DND-41 (cell line): ENCODE results near the gene NPHP4.

ENCODE experiments used
- ATAC-seq: fragments of 200-7000 bp; cut with Tn5 transposase; 3 replicates; pipeline ENCODE4 v1.9.1; 2021; ENCODE audit warnings: low read depth; ENCODE audit not compliant: insufficient read depth
- DNase-seq: peaks from one replicate; pipeline ENCODE4 v3.0.0-alpha.2; 2020
- H2AFZ ChIP-seq: 2 replicates; pipeline ENCODE4 v1.6.0; 2012; ENCODE audit warnings: low read depth, low read length
- H3K27ac ChIP-seq: 2 replicates; pipeline ENCODE4 v1.5.1; 2012; ENCODE audit warnings: low read length, inconsistent platforms
- H3K27me3 ChIP-seq: fragments of 200-600 bp; sonication (generic); 2 replicates; pipeline ENCODE4 v1.6.0; 2012; ENCODE audit warnings: low read length, mild to moderate bottlenecking, inconsistent platforms; ENCODE audit not compliant: insufficient read depth, poor library complexity
- H3K36me3 ChIP-seq: 2 replicates; pipeline ENCODE4 v1.5.1; 2012; ENCODE audit warnings: low read length, inconsistent platforms; ENCODE audit not compliant: insufficient read depth
- H3K4me1 ChIP-seq: 2 replicates; pipeline ENCODE4 v1.5.1; 2012; ENCODE audit warnings: mild to moderate bottlenecking, low read length; ENCODE audit not compliant: insufficient read depth
- H3K4me2 ChIP-seq: 2 replicates; pipeline ENCODE4 v1.6.0; 2012; ENCODE audit warnings: mild to moderate bottlenecking, moderate library complexity, low read length, inconsistent platforms; ENCODE audit not compliant: insufficient read depth
- H3K4me3 ChIP-seq, 2 experiments: fragments of 200-600 bp in 1 of 2; shearing (Covaris generic) in 1 of 2; 2 replicates each; pipeline ENCODE4 v1.5.1; 2012 to 2016; ENCODE audit warnings: inconsistent platforms in 2 of 2, low read length in 2 of 2, mild to moderate bottlenecking in 2 of 2, low read depth in 1 of 2, moderate library complexity in 1 of 2
- H3K79me2 ChIP-seq: 2 replicates; pipeline ENCODE4 v1.6.0; 2012; ENCODE audit warnings: low read length, inconsistent platforms; ENCODE audit not compliant: insufficient read depth
- H3K9ac ChIP-seq: 2 replicates; pipeline ENCODE4 v1.6.0; 2012; ENCODE audit warnings: low read depth, mild to moderate bottlenecking, inconsistent platforms, low read length, moderate library complexity
- H3K9me3 ChIP-seq: 2 replicates; pipeline ENCODE4 v1.5.1; 2012; ENCODE audit warnings: low read length, moderate library complexity, mild to moderate bottlenecking, inconsistent platforms; ENCODE audit not compliant: insufficient read depth, severe bottlenecking
- H4K20me1 ChIP-seq: 2 replicates; pipeline ENCODE4 v1.6.0; 2012; ENCODE audit warnings: low read length; ENCODE audit not compliant: insufficient read depth
- EZH2 ChIP-seq: IDR thresholded peaks from 3 replicates; pipeline ENCODE4 v1.6.1; 2012; ENCODE audit warnings: borderline replicate concordance, low read depth, mild to moderate bottlenecking, moderate library complexity, low read length, inconsistent platforms; ENCODE audit not compliant: severe bottlenecking
- TF ChIP-seq, protein P1 (sequence below): IDR thresholded peaks from 2 replicates; pipeline ENCODE4 v1.5.1; 2012; ENCODE audit warnings: borderline replicate concordance, low read length, moderate library complexity, mild to moderate bottlenecking; ENCODE audit not compliant: poor library complexity, severe bottlenecking; ENCODE audit errors: extremely low read depth

Gene NPHP4

DNA sequence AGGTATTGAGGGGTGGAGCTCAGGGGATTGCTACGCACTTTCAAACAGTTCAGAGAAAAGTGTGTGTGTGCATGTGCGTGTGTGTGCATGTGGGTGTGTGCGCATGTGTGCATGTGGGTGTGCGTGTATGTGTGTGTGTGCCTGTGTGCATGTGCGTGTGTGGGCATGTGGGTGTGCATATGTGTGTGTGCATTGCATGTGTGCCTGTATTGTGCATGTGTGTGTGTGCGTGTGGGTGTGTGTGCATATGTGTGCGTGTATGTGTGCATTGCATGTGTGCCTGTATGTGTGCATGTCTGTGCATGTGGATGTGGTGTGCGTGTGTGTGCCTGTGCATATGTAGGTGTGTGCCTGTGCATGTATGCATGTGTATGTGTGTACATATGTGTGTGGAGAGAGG, 40.9 kb upstream of the NPHP4 start:
- Histone ChIP-seq H3K27me3 (no peaks in the 10 kb centered on the region), H3K27ac (no peak overlapping the region), H3K9ac (no peak overlapping the region), H3K79me2 (peaks cover 71% of the 10 kb centered on the region), H2AFZ (no peak overlapping the region), H4K20me1 (peaks cover 86% of the 10 kb centered on the region), H3K9me3 (no peaks in the 10 kb centered on the region), H3K4me3 (no peak overlapping the region), H3K4me1 (peaks cover 40% of the 10 kb centered on the region), H3K36me3 (peaks cover 45% of the 10 kb centered on the region), H3K4me2 (no peak overlapping the region)
- TF ChIP-seq EZH2, result no peak
- TF ChIP-seq, protein P1, sequence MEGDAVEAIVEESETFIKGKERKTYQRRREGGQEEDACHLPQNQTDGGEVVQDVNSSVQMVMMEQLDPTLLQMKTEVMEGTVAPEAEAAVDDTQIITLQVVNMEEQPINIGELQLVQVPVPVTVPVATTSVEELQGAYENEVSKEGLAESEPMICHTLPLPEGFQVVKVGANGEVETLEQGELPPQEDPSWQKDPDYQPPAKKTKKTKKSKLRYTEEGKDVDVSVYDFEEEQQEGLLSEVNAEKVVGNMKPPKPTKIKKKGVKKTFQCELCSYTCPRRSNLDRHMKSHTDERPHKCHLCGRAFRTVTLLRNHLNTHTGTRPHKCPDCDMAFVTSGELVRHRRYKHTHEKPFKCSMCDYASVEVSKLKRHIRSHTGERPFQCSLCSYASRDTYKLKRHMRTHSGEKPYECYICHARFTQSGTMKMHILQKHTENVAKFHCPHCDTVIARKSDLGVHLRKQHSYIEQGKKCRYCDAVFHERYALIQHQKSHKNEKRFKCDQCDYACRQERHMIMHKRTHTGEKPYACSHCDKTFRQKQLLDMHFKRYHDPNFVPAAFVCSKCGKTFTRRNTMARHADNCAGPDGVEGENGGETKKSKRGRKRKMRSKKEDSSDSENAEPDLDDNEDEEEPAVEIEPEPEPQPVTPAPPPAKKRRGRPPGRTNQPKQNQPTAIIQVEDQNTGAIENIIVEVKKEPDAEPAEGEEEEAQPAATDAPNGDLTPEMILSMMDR, result no peak
- no peak for ATAC-seq
- DNase-seq, result no peak

DNA sequence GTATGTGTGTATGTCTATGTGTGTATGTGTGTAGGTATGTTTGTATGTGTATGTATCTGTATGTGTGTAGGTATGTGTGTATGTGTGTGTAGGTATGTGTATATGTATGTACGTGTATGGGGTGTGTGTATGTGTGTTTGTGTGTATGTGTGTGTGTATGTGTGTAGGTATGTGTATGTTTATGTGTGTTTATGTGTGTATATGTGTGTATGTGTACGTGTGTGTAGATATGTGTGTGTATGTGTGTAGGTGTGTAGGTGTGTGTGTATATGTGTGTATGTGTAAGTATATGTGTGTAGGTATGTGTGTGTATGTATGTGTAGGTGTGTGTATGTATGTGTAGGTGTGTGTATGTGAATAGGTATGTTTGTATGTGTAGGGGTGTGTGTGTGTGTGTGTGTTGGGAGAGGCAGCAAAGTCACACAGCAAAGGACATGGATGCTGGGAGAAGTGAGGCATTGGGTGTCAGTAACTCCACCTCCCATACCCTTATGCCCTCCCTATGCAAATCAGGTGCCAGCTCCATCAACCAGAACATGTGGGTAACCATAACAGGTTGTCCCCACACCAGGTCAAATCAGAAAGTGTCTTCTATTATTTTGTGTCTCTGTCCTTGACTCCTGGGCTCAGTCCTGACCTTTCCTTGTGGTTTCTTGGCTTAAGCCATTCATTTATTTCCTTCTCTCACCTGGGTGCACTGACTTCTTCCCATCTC, 38.5 kb upstream of the NPHP4 start:
- Histone ChIP-seq H3K79me2 (peaks cover 74% of the 10 kb centered on the region), H3K36me3 (peaks cover 43% of the 10 kb centered on the region), H3K4me3 (no peak overlapping the region), H3K27ac (no peak overlapping the region), H3K4me1 (peaks cover 48% of the 10 kb centered on the region), H3K9ac (no peak overlapping the region), H3K27me3 (no peaks in the 10 kb centered on the region), H4K20me1 (peaks cover 82% of the 10 kb centered on the region), H3K9me3 (no peaks in the 10 kb centered on the region), H2AFZ (no peak overlapping the region), H3K4me2 (no peak overlapping the region)
- DNase-seq, result no peak
- no peak for ATAC-seq
- TF ChIP-seq, protein P1, result no peak
- TF ChIP-seq EZH2, result no peak

DNA sequence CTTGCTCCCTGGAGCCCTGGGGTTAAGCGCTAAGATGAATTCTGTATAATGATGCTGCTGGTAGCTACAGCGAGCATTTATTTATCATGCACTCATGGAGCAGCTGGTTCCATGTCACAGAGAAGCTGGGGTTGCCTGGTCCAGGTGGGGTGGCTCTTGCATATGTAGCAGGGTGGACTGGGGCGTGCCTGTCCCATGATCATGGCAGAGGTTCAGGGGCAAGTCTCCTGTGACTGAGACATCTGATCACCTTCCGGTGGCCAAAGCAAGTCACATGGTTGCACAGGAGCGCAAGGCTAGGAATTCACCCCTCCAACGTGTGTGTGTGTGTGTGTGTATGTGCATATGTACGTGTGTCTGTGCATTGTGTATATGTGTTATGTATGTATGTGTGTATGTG, 37.9 kb upstream of the NPHP4 start:
- Histone ChIP-seq H3K4me3 (no peak overlapping the region), H3K9me3 (no peaks in the 10 kb centered on the region), H3K36me3 (peaks cover 41% of the 10 kb centered on the region), H3K27me3 (no peaks in the 10 kb centered on the region), H3K9ac (no peak overlapping the region), H3K79me2 (peaks cover 71% of the 10 kb centered on the region), H3K4me1 (peaks cover 52% of the 10 kb centered on the region), H3K4me2 (peak overlapping the region; percentile 5; the same call in 1 of the 2 replicates), H3K27ac (no peak overlapping the region), H4K20me1 (peaks cover 82% of the 10 kb centered on the region), H2AFZ (no peak overlapping the region)
- no peak for ATAC-seq
- no peak for DNase-seq
- TF ChIP-seq EZH2, result no peak
- TF ChIP-seq, protein P1, result no peak
